GM04504 (cell line): ENCODE measurements around the gene LONRF2.

Experiments
- DNase-seq: peaks from one replicate; pipeline ENCODE4 v3.0.0-alpha.2; 2012; ENCODE audit warnings: low read depth

LONRF2 gene

GRCh38 chr2:100235581-100235980 is 86.7 kb downstream of the LONRF2 start:
- DNase-seq, result no peak

DNA sequence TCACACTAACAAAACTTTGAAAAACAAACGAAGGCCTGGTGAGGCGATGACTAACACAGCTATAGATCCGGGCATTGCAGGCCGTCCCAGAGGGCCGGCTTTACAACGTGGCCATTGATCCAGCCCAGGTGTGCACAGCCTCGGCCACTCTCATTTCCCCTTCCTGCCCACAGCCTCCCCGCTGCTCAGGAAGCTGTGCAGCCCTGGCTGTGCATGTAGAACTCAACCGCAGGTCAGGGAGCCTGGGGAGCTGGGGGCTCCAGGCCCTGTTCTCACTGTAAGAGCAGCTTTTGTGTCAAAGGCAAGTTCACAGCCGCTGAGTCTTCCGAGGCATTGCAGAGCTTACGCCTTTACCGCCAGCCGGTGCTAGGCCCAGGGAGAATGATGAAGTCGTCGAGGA is 87.2 kb downstream of the LONRF2 start:
- no peak for DNase-seq

DNA sequence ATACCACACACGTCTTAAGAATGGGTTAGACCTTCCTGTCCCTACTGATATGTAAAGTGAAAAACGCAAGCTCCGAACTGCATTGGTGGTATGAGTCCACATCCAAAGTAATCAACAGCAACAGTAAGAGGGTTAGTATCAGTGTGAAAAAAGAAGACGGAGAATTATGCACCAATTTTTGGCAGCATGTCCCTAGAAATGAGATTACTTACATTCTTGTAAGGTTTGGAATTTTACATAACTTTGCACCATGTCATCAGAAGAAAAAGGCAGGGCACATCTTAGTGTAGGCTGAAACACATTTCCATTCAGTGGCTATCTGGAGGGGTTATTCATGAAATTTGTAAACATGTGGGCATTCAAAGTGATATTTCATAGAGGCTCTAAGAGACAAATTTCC is 88.2 kb downstream of the LONRF2 start:
- DNase-seq, result no peak

GRCh38 chr2:100233061-100233460 is 89.2 kb downstream of the LONRF2 start:
- DNase-seq, result no peak

DNA sequence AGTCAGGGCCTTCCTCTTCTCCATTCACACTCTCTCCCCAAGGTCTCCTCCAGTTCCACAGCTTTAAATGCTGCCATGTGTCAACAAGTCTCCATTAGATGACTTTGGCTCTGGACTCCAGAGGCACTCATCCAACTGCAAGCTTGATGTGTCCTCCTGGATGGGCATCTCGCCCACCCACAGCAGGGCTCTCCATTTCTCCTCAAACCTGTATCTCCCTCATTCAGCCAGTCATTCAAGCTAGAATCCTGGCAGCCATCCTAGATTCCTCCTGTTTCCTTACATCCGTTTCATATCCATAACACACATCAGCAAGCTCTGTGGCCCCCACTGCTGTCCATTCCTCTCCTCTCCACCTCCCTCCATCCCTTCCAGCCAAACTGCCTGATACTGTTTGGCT is 91.5 kb downstream of the LONRF2 start:
- no peak for DNase-seq

- no peak for DNase-seq
Observed at GRCh38 chr2:100228967-100229366, 93.3 kb downstream of the LONRF2 start.

DNA sequence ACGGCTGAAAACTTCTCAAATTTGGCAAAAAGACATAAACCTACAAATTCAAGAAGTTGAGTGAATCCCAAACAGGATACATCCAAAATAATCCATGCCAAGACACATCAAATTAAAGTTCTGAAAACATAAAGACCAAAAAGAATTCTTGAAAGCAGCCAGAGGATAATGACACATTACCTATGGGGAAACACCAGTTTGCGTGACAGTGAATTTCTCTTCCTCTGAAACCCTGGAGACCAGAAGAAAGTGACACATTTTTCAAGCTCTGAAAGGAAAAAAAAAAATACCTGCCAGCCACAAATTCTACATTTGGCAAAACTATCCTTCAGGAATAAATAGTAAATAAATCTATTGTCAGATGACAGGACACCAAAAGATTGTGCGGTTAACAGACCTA is 93.9 kb downstream of the LONRF2 start:
- no peak for DNase-seq

- no peak for DNase-seq
Observed at GRCh38 chr2:100224988-100225710, 97.2 kb downstream of the LONRF2 start.

GRCh38 chr2:100223502-100223901 is 98.8 kb downstream of the LONRF2 start:
- no peak for DNase-seq
